Activated CD4-positive, alpha-beta T cell treated with anti-CD3 and anti-CD28 coated beads, Interleukin-2, amount 50 U/mL, for 4 hours (primary cell): ENCODE results near the gene SNX8.
"Not testable (repeated sequence)": the region's sequence is repeated elsewhere in the genome, so short reads cannot be mapped to it uniquely, and the experiment has no call there.

Experiments
- DNase-seq, 2 experiments: peaks; one replicate each; pipeline ENCODE4 v3.0.0-alpha.2; 2020

Gene SNX8

DNA sequence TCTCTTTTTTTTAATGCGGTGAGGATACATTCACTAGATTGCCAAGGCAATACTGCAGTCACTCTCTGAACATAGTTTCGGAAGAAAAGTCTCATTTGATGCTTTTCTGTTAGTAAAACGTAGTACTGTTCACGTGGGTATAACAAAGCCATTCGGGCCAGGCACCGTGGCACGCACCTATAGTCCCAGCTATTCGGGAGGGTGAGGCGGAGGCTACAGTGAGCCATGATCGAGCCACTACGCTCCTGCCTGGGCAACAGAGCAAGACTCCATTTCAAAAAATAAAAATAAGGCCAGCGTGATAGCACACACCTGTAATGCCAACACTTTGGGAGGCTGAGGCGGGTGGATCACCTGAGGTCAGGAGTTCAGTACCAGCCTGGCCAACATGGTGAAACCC, 24.6 kb downstream of the SNX8 start:
- DNase-seq: no peak

DNA sequence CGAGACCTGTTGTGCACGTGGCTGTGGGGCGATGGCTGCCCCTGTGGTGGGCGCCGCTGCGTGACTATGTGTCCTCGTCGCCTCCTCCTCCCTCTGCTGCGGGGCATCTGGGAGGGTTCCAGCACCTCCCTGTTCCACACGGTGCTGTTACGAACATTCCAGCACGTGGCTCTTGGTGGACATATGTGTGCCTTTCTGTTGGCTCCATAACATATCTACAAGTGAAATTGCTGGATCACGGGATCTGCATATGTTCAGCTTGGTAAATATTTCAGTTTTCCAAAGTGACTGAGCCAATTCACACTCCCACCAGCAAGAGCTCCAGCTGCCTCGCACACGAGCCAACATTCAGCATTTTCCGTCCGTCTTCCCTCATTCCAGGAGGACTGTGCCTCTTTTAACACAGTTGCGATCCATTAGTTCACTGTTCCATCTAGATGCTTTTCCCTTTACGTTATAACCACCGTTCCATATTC, 25.1 kb downstream of the SNX8 start:
- DNase-seq: no peak

DNA sequence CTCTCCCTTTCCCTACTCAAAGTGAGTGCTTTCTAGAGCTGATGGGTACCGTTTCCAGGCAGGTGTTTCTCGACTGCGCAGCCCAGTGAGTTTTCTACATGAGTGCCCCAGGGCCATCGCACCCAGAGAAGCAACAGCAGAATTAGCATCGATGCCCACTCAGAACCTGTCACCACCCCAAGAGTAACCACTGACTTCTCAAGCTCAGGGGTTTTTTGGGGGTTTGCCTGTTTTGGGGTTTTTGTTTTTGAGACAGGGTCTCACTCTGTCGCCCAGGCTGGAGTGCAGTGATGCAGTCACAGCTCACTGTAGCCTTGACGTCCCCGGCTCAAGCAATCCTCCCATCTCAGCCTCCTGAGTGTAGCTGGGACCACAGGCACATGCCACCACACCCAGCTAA, 25.7 kb downstream of the SNX8 start:
- DNase-seq: no peak

DNA sequence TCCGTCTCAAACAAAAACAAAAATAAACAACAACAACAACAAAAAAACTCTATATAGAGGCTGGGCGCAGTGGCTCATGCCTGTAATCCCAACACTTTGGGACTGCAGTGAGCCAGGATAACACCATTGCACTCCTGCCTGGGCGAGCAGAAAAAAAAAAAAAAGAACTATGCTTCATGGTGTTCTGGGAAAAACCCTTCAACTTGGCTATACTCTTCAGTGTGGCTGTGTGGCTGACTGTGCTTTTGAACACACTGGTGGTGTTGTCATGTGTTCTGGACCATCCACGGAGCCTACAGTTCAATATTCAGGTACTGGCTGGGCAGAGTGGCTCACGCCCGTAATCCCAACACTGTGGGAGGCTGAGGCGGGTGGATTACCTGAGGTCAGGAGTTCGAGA, 26.5 kb downstream of the SNX8 start:
- DNase-seq: no peak

DNA sequence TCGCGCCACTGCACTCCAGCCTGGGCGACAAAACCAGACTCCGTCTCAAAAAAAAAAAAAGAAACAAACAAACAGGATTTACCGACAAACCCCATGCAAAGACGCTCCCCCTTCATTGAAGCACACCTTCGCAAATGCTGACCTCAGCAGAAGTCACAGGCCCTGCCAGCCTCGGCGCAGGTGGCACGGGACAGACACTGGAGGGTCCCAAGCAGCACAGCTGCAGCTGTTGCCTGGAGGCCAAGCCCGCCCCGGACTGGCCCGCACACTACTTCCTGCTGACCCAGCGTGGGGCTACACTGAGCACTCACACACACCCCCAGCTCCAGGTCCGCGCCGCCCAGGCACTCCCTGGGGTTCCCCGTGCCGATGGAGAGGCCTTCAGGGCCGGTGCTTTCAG, 31.2 kb downstream of the SNX8 start:
- no peak for DNase-seq

DNA sequence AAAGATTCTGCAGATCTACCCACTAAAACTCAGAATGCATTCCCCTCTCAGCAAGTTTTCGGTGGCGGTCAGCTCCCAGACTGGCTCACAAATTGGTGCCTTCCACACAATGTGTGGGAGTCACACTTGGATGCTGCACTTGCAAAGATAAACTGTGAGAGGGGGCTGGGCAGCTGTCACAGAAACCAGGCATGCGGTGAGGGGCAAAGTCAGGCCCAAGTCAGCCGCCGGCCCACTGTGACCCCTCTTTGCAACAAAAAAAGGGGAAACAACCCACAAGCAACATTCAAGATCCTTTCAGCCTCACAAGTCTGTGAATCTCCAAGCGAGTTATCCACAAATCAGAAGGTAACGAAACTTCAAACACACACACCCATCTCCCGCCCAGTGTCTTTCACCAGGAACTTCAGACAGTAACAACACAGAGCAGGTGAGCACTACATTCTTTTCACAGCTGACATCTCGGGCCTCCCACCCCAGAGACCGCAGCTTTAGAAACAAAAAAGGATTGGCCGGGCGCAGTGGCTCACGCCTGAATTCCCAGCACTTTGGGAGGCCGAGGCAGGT, 32.0 kb downstream of the SNX8 start:
- DNase-seq: no peak

DNA sequence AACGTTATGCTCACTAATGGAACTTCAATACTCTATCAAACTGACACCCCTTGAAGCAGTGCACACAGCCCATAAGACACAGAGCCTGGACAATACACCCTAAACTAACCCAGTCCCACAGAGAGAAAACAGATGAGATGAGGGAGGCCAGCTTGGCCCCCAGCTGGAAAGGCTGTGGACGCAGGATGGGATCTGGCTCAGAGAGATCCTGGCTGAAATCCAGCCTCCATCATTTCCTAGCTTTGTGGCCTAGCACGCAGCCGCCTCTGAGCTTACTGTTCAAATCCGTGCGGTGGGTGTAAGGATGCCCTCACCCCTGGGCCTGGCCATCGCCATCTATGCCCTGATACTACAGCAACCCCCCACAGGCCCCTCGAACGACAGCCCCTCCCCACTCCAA, 32.7 kb downstream of the SNX8 start:
- DNase-seq: no peak

DNA sequence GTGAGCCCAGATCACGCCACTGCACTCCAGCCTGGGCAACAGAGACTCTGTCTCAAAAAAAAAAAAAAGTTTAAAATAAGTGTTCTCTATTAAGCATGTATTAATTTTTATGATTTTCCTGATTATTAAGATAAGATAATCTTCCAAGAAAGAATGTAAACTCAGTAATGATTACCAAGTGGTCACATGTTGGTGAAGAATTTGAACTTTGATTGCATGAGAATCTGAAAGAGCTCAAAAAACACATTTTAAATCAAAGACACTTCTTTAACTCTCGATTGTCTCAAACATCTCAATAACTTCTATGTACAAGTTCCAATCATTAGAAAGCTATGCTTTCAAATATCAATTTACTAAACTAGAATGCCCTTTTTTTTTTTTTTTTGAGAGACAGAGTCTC, 33.8 kb downstream of the SNX8 start:
- no peak for DNase-seq

DNA sequence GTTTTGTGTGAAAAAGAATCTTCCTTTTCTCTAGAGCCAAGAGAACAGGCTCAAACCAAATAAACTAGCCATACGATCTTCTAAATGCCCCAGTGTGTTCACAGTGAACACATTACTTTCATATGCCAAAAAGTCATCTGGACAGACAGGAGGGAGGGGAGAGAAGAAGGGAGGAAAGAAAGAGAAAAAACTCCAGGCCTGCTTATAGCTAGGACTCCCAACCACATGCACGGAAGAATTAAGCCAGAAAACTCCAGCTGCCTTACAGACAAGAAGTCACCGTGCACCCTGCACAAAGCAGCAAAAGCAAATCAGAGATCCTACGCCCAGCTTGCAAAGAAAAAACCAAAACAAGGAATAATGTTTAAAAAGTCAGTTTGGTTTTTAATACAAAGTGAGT, 34.3 kb downstream of the SNX8 start:
- DNase-seq: no peak

DNA sequence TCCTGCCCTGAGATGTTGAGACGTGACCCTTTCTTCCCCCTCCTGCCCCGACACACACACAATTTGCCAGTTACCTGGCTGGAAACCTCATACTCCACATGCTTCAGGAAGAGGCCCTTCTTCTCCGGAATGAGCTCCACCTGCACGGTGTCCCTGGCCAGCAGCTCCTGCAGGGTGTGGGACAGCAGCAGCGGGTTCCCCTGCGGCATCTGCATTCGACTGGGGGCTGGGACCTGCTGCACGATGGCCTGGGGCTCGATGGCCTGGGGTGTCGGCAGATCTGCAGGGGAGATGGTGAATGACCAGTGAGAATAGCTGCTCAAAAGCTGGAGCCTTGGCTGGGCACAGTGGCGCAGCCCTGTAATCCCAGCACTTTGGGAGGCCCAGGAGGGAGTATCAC, 36.2 kb downstream of the SNX8 start:
- DNase-seq: no peak

DNA sequence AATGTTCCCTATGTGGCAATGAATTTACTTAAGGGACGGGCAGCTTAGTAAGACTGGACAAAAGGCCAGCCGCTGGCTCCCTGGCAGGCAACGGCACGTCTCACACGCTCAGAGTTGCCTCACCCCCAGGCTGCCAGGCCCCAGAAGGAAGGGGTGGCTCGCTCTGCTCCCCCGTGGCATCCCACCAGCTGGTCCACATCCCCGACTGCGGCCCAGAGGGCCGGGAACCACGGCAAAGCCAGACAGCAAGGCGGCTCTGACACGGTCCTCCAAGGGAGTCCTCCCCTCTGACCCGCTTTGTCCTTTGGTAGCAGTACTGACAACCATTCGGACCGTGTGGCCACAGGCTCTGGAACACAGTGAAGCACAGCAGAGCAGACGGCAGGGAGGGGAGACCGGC, 38.1 kb downstream of the SNX8 start:
- no peak for DNase-seq

DNA sequence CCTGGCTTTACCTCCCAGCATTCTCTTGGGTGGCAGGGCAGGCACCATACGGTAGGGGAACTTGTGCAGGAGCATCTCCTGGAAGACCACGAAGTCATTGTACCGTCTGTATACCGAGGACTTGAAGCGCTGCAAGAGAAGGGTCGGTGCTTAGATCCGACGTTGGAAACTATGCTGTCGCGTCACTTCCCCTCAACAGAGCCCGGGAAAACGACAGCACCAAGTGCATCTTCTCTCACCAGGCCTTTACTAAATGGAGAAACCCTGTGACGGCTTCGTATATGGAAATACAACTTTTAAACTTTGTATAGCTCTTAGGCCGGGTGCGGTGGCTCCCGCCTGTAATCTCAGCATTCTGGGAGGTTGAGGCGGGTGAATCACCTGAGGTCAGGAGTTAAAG, 39.1 kb downstream of the SNX8 start:
- no peak for DNase-seq

DNA sequence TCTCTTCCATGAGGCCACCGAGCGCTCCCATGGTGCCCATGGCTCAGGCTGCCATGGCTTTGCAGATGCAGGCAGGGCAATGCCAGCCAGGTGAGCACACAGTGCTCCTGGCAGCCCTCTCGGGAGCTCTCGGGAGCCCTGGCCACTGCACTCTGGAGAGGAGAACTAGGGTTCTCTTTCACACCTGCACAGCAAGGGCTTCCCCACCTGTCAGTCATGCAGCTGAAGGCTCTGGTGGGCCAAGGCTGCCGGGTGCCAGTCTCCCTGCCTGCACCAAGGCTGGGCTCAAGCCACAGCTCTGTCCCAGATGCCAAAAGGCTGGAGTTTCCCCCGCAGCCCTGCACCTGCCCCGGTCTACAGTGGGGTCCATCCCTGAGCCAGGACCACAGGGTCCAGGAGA, 39.6 kb downstream of the SNX8 start:
- DNase-seq: no peak

DNA sequence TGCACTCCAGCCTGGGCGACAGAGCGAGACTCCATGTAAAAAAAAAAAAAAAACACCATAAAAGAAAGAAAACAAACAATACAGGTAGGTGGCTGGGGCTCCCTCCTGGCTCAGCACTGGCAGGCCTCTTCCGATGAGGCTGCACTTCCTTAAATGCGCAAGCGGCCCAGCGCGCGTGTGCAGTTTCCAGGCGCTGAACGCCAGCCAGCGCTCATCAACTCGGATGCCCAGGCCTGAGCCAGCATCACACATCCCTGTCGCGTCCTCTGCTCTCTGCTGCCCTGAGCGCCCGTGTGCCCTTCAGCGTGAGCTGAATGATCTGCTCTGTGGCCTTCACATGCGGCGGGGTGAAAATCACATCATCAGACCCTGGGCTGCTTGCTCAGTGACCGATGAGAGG, 40.4 kb downstream of the SNX8 start:
- no peak for DNase-seq

DNA sequence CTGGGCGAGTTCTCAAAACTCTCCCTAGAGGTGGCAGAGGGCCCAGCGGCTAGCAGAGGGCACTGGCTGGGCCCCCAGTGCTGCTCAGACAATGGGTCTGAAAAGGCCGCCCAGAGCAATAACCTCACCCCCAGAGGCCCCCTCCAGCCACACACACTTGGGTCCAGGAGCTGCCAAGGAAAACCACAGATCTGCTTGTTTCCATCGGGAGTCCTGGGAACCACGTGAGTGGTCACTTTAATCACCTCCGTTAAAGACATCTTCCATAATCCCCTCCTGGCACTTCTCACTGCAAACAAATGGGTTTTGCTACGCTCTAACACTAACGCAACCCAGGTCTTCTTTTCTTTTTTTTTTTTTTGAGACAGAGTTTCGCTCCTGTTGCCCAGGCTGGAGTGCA, 42.2 kb downstream of the SNX8 start:
- DNase-seq: no peak

DNA sequence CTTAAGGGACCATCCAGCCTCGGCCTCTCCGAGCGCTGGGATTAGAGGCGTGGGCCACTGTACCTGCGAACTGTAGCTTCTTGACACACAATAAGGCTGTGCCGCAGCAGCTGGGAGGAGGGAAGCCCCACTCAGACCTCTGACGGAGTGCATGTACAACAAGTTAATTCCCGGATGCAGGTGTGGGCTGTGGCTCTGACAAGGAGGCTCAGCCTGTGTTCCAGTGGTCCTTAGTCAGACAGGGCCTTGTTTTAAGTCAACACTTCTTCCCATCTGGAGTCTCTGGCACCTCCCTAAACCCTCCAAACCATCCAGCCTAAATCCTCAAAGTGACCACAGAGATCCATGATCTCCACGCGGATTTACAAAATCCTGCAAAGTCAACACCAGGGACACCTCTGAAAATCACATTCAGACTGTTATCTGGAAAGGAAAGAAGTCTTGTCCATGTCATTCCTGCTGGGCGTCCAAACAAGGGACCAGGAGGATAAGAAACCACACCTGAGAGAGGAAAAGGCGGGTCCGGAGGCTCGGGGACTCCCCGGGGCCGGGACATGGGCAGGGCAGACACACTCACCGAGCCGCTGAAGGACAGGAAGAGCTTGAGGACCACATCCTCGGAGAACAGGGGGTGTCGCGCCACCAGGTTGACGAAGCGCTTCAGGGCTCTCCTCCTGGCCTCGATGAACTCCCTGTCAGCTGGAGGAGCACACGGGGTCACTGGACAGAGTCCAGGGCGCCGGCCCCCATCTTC, 42.8 kb downstream of the SNX8 start:
- no peak for DNase-seq

DNA sequence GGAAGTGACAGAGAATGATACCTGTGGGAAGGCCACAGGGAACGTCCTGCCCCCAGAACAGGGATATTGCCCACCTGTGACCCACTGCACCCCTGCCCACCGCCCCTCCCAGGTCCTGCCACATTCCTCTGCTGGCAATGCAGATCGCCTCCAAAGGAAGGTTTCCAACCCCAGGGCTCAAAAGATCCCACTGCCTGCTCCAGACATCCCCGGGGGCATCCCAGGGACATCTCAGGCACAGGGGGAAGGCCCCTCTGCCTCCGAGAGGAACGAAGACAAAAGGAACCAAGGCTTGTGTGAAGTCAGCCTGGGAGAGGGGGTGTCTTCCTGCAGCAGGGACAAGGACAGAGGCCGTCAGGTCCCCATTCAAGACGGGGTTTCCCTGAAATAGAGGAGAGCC, 43.7 kb downstream of the SNX8 start:
- DNase-seq: no peak

DNA sequence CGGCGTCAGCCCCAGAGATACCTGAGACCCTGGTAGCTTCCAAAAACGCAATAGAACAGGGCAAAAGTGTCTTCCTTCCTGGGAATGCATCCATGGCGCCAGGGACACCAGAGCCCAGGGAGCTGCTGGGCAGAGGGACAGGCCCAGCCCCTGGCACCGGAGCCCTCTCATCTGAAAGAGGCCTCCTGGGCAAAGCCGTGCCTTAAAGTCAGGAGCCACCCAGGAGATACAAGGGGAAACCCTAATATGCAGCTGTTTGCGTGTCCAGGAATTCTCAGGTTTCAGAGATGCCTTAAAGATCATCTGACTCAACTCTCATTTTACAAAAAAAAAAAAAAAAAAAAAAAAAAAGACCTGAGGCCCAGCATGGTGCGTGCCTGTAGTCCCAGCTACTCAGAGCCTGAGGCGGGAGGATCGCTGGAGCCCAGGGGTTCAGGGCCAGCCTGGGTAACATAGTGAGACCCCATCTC, 44.2 kb downstream of the SNX8 start:
- DNase-seq: no peak

DNA sequence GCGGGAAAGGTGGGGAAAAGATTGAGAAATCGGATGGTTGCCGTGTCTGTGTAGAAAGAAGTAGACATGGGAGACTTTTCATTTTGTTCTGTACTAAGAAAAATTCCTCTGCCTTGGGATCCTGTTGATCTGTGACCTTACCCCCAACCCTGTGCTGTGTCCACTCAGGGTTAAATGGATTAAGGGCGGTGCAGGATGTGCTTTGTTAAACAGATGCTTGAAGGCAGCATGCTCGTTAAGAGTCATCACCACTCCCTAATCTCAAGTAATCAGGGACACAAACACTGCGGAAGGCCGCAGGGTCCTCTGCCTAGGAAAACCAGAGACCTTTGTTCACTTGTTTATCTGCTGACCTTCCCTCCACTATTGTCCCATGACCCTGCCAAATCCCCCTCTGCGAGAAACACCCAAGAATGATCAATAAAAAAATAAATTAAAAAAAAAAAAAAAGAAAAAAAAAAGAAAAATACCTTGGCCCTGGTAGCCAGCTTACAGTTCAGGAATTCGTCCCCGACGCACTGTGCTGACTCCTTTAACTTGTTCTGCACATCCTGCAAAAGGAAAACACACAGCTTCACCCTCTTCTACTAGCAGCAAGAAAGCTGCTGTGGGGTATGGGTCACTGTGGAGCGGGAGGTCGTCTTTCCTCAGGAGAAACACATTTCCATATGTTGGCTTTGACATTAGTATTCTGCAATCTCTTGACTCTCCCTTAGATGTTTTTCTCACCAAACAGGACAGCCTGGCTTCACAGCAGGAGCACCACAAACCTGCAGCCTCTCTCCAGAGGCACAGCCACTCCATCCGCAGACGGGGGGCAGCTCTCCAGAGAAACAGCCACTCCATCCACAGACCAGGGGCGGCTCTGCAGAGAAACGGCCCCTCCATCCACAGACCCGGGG, 44.9 kb downstream of the SNX8 start:
- DNase-seq: not testable (repeated sequence)

DNA sequence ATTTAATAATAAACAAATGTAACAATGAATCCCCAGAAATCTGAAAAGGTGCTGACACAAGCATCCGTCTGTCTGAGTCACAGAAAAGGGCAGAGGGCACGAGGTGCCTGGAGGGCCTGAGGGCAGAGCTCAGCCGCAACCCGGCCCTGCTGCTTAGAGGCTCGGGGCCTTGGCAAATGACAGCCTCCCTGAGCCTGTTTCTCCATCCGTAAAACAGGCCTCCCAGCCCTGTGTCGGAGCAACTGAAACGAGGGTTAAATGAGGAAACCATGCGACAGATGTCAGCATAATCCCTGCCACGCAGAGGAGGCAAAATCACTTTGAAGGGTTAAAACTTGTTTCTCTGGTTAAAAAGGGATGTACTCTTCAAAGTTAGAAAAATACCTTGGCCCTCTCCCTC, 47.3 kb downstream of the SNX8 start:
- no peak for DNase-seq

DNA sequence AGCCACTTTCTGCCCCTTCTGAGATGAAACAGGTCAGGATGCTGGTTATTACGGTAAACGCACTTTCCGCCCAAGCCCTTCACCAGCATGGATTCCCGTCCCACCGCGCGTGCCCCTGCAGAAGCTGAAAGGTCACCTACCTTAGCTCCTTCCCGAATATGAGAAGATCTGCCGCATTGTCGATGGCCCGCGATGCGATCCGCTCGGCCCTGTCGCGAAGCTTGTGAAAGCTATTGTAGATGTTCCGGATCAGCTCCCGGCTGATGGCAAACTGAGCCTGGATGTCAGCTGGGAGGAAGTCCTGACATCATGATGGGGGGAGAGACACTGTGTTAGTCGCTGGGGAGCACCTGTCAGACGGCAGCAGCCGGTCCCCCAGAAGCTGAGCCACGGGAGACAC, 50.1 kb downstream of the SNX8 start:
- no peak for DNase-seq

DNA sequence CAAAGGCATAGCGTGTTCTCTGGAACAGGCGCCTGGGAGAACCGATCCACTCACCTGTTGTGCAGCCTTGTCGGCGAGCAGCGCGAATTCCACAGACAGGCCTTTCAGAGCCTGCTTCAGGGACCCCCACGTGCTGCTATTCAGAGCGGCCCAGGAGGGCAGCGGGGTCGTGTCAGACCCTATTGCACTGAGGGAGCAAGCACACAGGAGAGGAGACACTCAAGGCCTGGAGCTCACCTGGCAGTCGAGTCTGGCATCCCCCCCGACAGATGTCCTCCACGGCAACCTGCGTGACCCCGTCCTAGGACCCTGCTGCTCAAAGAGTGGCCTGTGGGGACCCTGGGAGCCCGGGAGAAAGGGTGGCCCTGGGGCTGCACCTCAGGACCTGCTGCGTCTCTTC, 51.1 kb downstream of the SNX8 start:
- no peak for DNase-seq

DNA sequence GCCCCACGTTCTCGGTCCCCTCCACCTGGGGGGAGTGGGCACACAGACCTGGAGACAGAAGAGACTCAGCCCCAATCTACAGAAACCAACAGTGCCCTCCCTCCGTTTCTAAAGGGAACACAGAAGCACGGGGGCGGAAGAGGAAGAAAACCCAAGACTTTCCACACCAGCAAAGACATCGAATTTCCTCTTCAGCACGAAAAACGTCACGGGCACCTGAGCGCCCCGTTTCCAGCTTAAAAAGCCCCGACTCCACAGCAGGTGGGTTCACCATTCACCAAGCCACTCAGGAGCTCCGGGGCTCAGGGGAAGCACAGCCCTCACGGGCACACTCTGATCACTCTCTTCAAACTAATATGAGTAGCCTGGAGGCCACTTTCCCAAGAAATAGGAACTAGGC, 52.6 kb downstream of the SNX8 start:
- peak; percentile 23 to 37 for DNase-seq

DNA sequence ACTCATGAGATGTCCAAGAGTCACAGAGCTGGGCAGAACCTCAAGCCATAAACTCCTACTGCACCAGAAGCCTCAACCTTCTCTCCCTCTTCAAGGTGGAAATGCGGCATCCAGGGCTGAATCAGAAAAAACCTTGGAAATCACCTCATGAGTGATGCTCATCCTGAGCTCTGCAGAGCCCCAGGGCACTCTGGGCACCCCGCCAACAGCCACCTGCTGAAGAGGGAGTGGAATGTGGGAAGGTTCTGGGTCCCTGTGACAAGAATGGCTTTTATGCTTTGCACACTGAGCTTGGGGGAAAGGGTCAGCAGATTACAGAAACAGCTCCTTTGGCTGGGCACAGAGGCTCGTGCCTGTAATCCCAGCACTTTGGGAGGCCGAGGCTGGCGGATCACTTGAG, 53.4 kb downstream of the SNX8 start:
- no peak for DNase-seq
